Suprapubic skin (tissue), 4 donors: Measurements from ENCODE around the gene TREML4. TPM values are rescaled to one million over a fixed set of nuclear protein-coding genes. Genes with fewer than 3 reads are reported as not detected.

Source experiments
- DNase-seq, 2 donors: peaks; one replicate each; pipeline ENCODE4 v3.0.0-alpha.2; 2019; ENCODE audit warnings: low spot score in 2 of 2
- H3K27ac ChIP-seq: fragments of 200-600 bp; sonication (generic); one replicate; pipeline ENCODE4 v1.5.1; 2019
- H3K27me3 ChIP-seq: fragments of 200-600 bp; sonication (generic); one replicate; pipeline ENCODE4 v1.5.1; 2019
- H3K36me3 ChIP-seq: fragments of 200-600 bp; sonication (generic); one replicate; pipeline ENCODE4 v1.5.1; 2019
- H3K4me1 ChIP-seq: fragments of 200-600 bp; sonication (generic); one replicate; pipeline ENCODE4 v1.5.1; 2019
- H3K4me3 ChIP-seq: fragments of 200-600 bp; sonication (generic); one replicate; pipeline ENCODE4 v1.5.1; 2019; ENCODE audit warnings: mild to moderate bottlenecking
- H3K9me3 ChIP-seq: fragments of 200-600 bp; sonication (generic); one replicate; pipeline ENCODE4 v1.5.1; 2019
- CTCF ChIP-seq, 2 donors: fragments of 200-600 bp in 1 of 2; fragments of 450-650 bp in 1 of 2; sonication (generic) in 1 of 2; IDR thresholded peaks; one replicate each; pipeline ENCODE4 v1.5.1; 2016 to 2019; ENCODE audit warnings: antibody characterized with exemption in 2 of 2, mild to moderate bottlenecking in 1 of 2, moderate library complexity in 1 of 2
- EP300 ChIP-seq: sonication (generic); formaldehyde crosslinking; IDR thresholded peaks from one replicate; pipeline ENCODE4 v1.6.1; 2017; ENCODE audit warnings: antibody characterized with exemption
- POLR2A ChIP-seq, 2 donors: fragments of 450-650 bp; IDR thresholded peaks; one replicate each; pipeline ENCODE4 v1.6.1; 2017; ENCODE audit warnings: antibody characterized with exemption in 2 of 2, mild to moderate bottlenecking in 2 of 2, moderate library complexity in 2 of 2
- POLR2AphosphoS5 ChIP-seq, 3 donors: sonication (generic); formaldehyde crosslinking; IDR thresholded peaks; one replicate each; pipeline ENCODE4 v1.6.1; 2017; ENCODE audit warnings: antibody characterized with exemption in 3 of 3
- WGBS: methylation state at CpG from one replicate; pipeline ENCODE4 v1.1.5; 2018; 5-methylcytosine and 5-hydroxymethylcytosine counted together
- total RNA-seq, 4 donors: library from RNA; depleted of rRNA; stranded (reverse); fragments of >200 nt; gene quantifications; one replicate each; pipeline ENCODE4 v1.1.0, GENCODE V29; 2016

TREML4 gene
- total RNA-seq, 4 donors from 2014 or later: not detected

GRCh38 chr6:41208439-41209106 lies 19.6 kb upstream of the TREML4 start:
- H3K4me3 ChIP-seq: no peak overlapping the region
- no peaks in the 10 kb centered on the region for H3K9me3 ChIP-seq
- H3K27ac ChIP-seq: no peak overlapping the region
- no peaks in the 10 kb centered on the region for H3K36me3 ChIP-seq
- DNase-seq: no peak
- no peaks in the 10 kb centered on the region for H3K4me1 ChIP-seq
- TF ChIP-seq POLR2AphosphoS5 (IDR thresholded peaks at IDR 0.05) (no peak), CTCF (IDR thresholded peaks at IDR 0.05) (no peak), EP300 (no peak), POLR2A (IDR thresholded peaks at IDR 0.05) (no peak)
- H3K27me3 ChIP-seq: peaks cover 11% of the 10 kb centered on the region
- 85% methylated on average over 7 of the region's 7 CpGs for WGBS

- Histone ChIP-seq H3K36me3 (no peaks in the 10 kb centered on the region), H3K4me3 (no peak overlapping the region), H3K27ac (no peak overlapping the region), H3K27me3 (peaks cover 11% of the 10 kb centered on the region), H3K9me3 (no peaks in the 10 kb centered on the region), H3K4me1 (no peaks in the 10 kb centered on the region)
- 84% methylated on average over 5 of the region's 5 CpGs for WGBS
- TF ChIP-seq CTCF (IDR thresholded peaks at IDR 0.05): no peak
- no peak for TF ChIP-seq POLR2A (IDR thresholded peaks at IDR 0.05)
- TF ChIP-seq POLR2AphosphoS5 (IDR thresholded peaks at IDR 0.05): no peak
- no peak for TF ChIP-seq EP300
- no peak for DNase-seq
These were observed 18.4 kb upstream of the TREML4 start for GRCh38 chr6:41209547-41210320.

- Histone ChIP-seq H3K4me1 (no peaks in the 10 kb centered on the region), H3K27ac (no peak overlapping the region), H3K9me3 (no peaks in the 10 kb centered on the region), H3K36me3 (no peaks in the 10 kb centered on the region), H3K4me3 (no peak overlapping the region), H3K27me3 (peaks cover 7% of the 10 kb centered on the region)
- no peak for DNase-seq
- WGBS: 91% methylated on average over 9 of the region's 9 CpGs
- TF ChIP-seq POLR2AphosphoS5 (IDR thresholded peaks at IDR 0.05): no peak
- TF ChIP-seq POLR2A (IDR thresholded peaks at IDR 0.05): no peak
- no peak for TF ChIP-seq CTCF (IDR thresholded peaks at IDR 0.05)
- no peak for TF ChIP-seq EP300
These were observed 13.4 kb upstream of the TREML4 start for GRCh38 chr6:41214559-41215238.

- DNase-seq: no peak
- no peaks in the 10 kb centered on the region for H3K36me3 ChIP-seq
- no peak overlapping the region for H3K27ac ChIP-seq
- H3K4me3 ChIP-seq: no peak overlapping the region
- TF ChIP-seq POLR2AphosphoS5 (IDR thresholded peaks at IDR 0.05): no peak
- TF ChIP-seq EP300: no peak
- TF ChIP-seq CTCF (IDR thresholded peaks at IDR 0.05): no peak
- TF ChIP-seq POLR2A (IDR thresholded peaks at IDR 0.05): no peak
- 64% methylated on average over 5 of the region's 5 CpGs for WGBS
- H3K4me1 ChIP-seq: no peaks in the 10 kb centered on the region
- H3K27me3 ChIP-seq: peaks cover 7% of the 10 kb centered on the region
- peaks cover 4% of the 10 kb centered on the region for H3K9me3 ChIP-seq
These were observed 12.4 kb upstream of the TREML4 start for GRCh38 chr6:41215777-41216176.

GRCh38 chr6:41216616-41217015 lies 11.5 kb upstream of the TREML4 start:
- peaks cover 7% of the 10 kb centered on the region for H3K27me3 ChIP-seq
- no peak for DNase-seq
- WGBS: 67% methylated on average over 5 of the region's 5 CpGs
- peaks cover 4% of the 10 kb centered on the region for H3K9me3 ChIP-seq
- H3K36me3 ChIP-seq: no peaks in the 10 kb centered on the region
- no peak overlapping the region for H3K27ac ChIP-seq
- H3K4me1 ChIP-seq: no peaks in the 10 kb centered on the region
- TF ChIP-seq EP300 (no peak), CTCF (IDR thresholded peaks at IDR 0.05) (no peak), POLR2AphosphoS5 (IDR thresholded peaks at IDR 0.05) (no peak), POLR2A (IDR thresholded peaks at IDR 0.05) (no peak)
- H3K4me3 ChIP-seq: no peak overlapping the region
